ENCODE data around the gene PHLDB1. TPM values are rescaled to one million over a fixed set of nuclear protein-coding genes. Genes with fewer than 3 reads are reported as not detected.

The PHLDB1 gene
- total RNA-seq, 1 experiment from 2014 or later: 36.2 TPM

- H3K36me3 ChIP-seq (ENCODE audit: control insufficient read depth in 1 of 2, insufficient read depth in 2 of 2, low read length in 2 of 2): peaks cover 53 to 67% of the 10 kb centered on the region in 2 experiments
- CTCF ChIA-PET: no interaction called here
Measured at GRCh38 chr11:118587952-118588351, 19.5 kb upstream of the PHLDB1 start.

More at GRCh38 chr11:118587952-118588351, 19.5 kb upstream of the PHLDB1 start:
- Histone ChIP-seq H3K9me3 (ENCODE audit: control insufficient read depth in 1 of 2, insufficient read depth in 1 of 2, low read depth in 1 of 2, low read length in 2 of 2) (no peaks in the 10 kb centered on the region), H3K9ac (ENCODE audit: low read length) (no peak overlapping the region), H4K20me1 (ENCODE audit: insufficient read depth) (no peaks in the 10 kb centered on the region; the same call in 1 of the 2 replicates), H3K27me3 (ENCODE audit: insufficient read depth, low read length) (no peaks in the 10 kb centered on the region), H3K27ac (ENCODE audit: low read depth, low read length) (no peak overlapping the region), H3K4me2 (ENCODE audit: low read length) (no peak overlapping the region), H2AFZ (ENCODE audit: low read depth, low read length, poor library complexity, severe bottlenecking) (no peak overlapping the region), H3K79me2 (ENCODE audit: insufficient read depth, low read length) (0 out of 2 replicates have a peak, but pooled peaks cover 4% of the 10 kb centered on the region), H3K4me1 (ENCODE audit: control insufficient read depth in 1 of 2, insufficient read depth in 2 of 2, low read length in 2 of 2) (no peaks in the 10 kb centered on the region), H3K4me3 (replicated peaks in 1 of 2; ENCODE audit: low read depth in 1 of 2, low read length in 2 of 2) (no peak overlapping the region), H3K9me2 (ENCODE audit: insufficient read depth) (no peaks in the 10 kb centered on the region)
- BruUV-seq (replicated peaks): no TSS peak
- ATAC-seq: no peak
- intact Hi-C loops (cut with micrococcal nuclease): no loop called here
- ChIA-PET POLR2A (no interaction called here), RAD21 (ENCODE audit: low non-redundant PET in 1 of 2, low total read pairs in 2 of 2, uncharacterized antibody in 2 of 2, unreplicated experiment in 2 of 2) (no interaction called here)
- no peak for TF ChIP-seq JUND (IDR thresholded peaks at IDR 0.05)
- no peak for TF ChIP-seq RAD21 (IDR thresholded peaks at IDR 0.05; ENCODE audit: low read depth)
- no peak for TF ChIP-seq POLR2AphosphoS5 (IDR thresholded peaks at IDR 0.05; ENCODE audit: low read depth, low read length)
- TF ChIP-seq SIN3A (IDR thresholded peaks at IDR 0.05; ENCODE audit: low read depth): no peak
- no peak for TF ChIP-seq ZFX (IDR thresholded peaks at IDR 0.05)
- no peak for TF ChIP-seq SRF (IDR thresholded peaks at IDR 0.05; ENCODE audit: low read depth)
- no peak for TF ChIP-seq MAX (IDR thresholded peaks at IDR 0.05)
- TF ChIP-seq YY1 (IDR thresholded peaks at IDR 0.05; ENCODE audit: extremely low read depth, insufficient replicate concordance, low read depth, low read length): no peak
- no peak for TF ChIP-seq ZNF274 (IDR thresholded peaks at IDR 0.05; ENCODE audit: low read depth, low read length)
- no peak for TF ChIP-seq CTCF (IDR thresholded peaks at IDR 0.05 in 2 of 3, conservative IDR thresholded peaks at IDR 0.05 in 1 of 3; ENCODE audit: borderline replicate concordance in 1 of 3, insufficient read depth in 1 of 3, low read depth in 2 of 3, low read length in 2 of 3)
- TF ChIP-seq POLR2A (IDR thresholded peaks at IDR 0.05; ENCODE audit: borderline replicate concordance, extremely low read depth, insufficient read depth, insufficient read length): no peak
- TF ChIP-seq SP1 (IDR thresholded peaks at IDR 0.05; ENCODE audit: low read depth): no peak
- DNase-seq (ENCODE audit: low read depth, low spot score): no peak

All from HCT116 (cell line).